ENCODE measurements around the gene CEP170B. TPM values are rescaled to one million over a fixed set of nuclear protein-coding genes. Genes with fewer than 3 reads are reported as not detected.

CEP170B gene
- total and polyA plus RNA-seq, 2 donors (not counting 1 experiment from before 2014, with no cell fraction given) = 0.16 to 0.59 TPM

DNA sequence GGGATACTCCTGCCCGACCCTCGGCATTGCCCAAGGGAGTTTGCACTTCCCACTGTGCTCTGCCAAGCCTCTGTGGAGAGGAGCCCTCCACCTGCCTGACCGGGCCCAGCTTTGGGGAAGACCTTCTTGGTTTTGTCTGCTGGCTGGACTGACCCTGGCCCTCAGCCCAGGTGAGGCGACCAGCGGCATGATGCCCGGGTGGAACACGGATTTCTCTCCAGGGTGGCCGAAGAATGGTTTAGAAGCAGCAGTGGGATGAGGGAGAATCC lies 48.5 kb upstream of the CEP170B start:
- ChIA-PET CTCF (no interaction called here), POLR2A (no interaction called here)
- intact Hi-C loops (cut with micrococcal nuclease) = no loop called here
- Histone ChIP-seq H3K27ac (ENCODE audit: low read length in 2 of 2) (peak overlapping the region; percentile 86 to 99), H3K4me1 (ENCODE audit: control insufficient read depth in 2 of 2, insufficient read depth in 2 of 2, low read length in 2 of 2) (peaks cover 9 to 19% of the 10 kb centered on the region in 2 donors), H3K4me3 (ENCODE audit: control extremely low read depth in 1 of 5, extremely low read depth in 1 of 5, insufficient read depth in 1 of 5, low read depth in 2 of 5, low read length in 4 of 5) (peak overlapping the region; percentile 8 to 96 (median 88)), H3K36me3 (replicated peaks in 1 of 2; ENCODE audit: control extremely low read depth in 1 of 2, control insufficient read depth in 1 of 2, extremely low read depth in 1 of 2, insufficient read depth in 2 of 2, low read length in 1 of 2) (no peaks in the 10 kb centered on the region), H3K9me3 (ENCODE audit: control extremely low read depth in 1 of 3, control insufficient read depth in 2 of 3, insufficient read depth in 1 of 3, low read length in 2 of 3) (peaks cover 0 to 12% (median 0%) of the 10 kb centered on the region in 3 donors), H2AFZ (ENCODE audit: insufficient read depth, low read depth, low read length, poor library complexity, severe bottlenecking) (peak overlapping the region; percentile 87), H3K9ac (ENCODE audit: low read length) (peak overlapping the region; percentile 99), H3K4me2 (replicated peaks; ENCODE audit: low read depth, low read length, poor library complexity, severe bottlenecking) (peak overlapping the region; percentile 92), H3K27me3 (replicated peaks in 1 of 4; ENCODE audit: control extremely low read depth in 1 of 4, control insufficient read depth in 3 of 4, insufficient read depth in 4 of 4, low read length in 3 of 4) (no peaks in the 10 kb centered on the region), H3K79me2 (ENCODE audit: control insufficient read depth, insufficient read depth, low read length) (peaks cover 11% of the 10 kb centered on the region), H4K20me1 (ENCODE audit: control insufficient read depth, insufficient read depth, low read length, poor library complexity, severe bottlenecking) (no peaks in the 10 kb centered on the region)
- TF ChIP-seq, protein P1, sequence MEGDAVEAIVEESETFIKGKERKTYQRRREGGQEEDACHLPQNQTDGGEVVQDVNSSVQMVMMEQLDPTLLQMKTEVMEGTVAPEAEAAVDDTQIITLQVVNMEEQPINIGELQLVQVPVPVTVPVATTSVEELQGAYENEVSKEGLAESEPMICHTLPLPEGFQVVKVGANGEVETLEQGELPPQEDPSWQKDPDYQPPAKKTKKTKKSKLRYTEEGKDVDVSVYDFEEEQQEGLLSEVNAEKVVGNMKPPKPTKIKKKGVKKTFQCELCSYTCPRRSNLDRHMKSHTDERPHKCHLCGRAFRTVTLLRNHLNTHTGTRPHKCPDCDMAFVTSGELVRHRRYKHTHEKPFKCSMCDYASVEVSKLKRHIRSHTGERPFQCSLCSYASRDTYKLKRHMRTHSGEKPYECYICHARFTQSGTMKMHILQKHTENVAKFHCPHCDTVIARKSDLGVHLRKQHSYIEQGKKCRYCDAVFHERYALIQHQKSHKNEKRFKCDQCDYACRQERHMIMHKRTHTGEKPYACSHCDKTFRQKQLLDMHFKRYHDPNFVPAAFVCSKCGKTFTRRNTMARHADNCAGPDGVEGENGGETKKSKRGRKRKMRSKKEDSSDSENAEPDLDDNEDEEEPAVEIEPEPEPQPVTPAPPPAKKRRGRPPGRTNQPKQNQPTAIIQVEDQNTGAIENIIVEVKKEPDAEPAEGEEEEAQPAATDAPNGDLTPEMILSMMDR (IDR thresholded peaks at IDR 0.05) = no peak
- no peak for TF ChIP-seq EZH2 (IDR thresholded peaks at IDR 0.05; ENCODE audit: borderline replicate concordance, insufficient read depth, low read depth, low read length, poor library complexity, severe bottlenecking)
- no peak for DNase-seq
- ATAC-seq (ENCODE audit: low read depth) = no peak
- Mint-ChIP-seq H3K27ac (peak overlapping the region; percentile 98), H3K4me3 (peak overlapping the region; percentile 96), H3K27me3 (no peaks in the 10 kb centered on the region), H3K9me3 (ENCODE audit: insufficient read depth) (no peaks in the 10 kb centered on the region), H3K4me1 (peaks cover 20% of the 10 kb centered on the region)
- 5% methylated on average over 5 of the region's 8 CpGs for WGBS (ENCODE audit: insufficient coverage)

DNA sequence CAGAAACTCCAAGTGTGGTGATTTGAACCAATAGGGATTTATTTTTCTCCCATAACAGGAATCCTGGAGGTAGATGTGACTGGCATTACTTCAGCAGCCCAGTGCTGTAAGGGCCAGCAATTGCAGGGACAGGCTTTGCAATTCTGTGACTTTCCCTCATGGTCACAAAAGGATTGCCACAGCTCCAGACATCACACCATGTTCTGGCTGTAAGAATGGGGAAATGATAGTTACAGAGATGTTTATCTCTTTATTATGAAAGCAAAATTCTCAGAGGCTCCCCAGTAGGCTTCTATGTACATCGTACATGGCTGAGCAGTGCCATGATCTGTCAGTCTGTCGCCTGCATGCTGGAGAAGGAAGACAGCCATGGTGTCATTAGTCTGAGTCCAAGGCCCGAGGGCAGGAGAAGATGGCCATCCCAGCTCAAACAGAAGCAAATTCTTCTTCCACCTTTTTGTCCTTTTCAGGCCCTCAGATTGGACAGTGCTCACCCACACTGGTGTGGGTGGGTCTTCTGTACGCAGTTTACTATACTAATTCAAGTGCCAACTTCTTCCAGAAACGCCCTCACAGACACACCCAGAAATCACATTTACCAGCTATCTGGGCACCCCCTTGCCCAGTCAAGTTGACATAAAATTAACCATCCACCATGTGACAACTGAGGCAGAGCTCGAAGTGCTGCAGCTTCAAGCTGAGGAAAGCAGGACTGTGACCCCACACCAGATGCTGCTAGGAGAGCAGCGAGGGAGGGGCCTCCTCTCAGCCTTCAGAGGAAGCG lies 46.9 kb upstream of the CEP170B start:
- Mint-ChIP-seq H3K4me1 (peaks cover 20% of the 10 kb centered on the region), H3K9me3 (ENCODE audit: insufficient read depth) (no peaks in the 10 kb centered on the region), H3K27ac (peak overlapping the region; percentile 20), H3K4me3 (peak overlapping the region; percentile 44), H3K27me3 (no peaks in the 10 kb centered on the region)
- H3K4me3 ChIP-seq (ENCODE audit: control extremely low read depth in 1 of 5, extremely low read depth in 1 of 5, insufficient read depth in 1 of 5, low read depth in 2 of 5, low read length in 4 of 5) = no peak overlapping the region
- no peak overlapping the region for H2AFZ ChIP-seq (ENCODE audit: insufficient read depth, low read depth, low read length, poor library complexity, severe bottlenecking)
- DNase-seq (no peak), ATAC-seq (ENCODE audit: low read depth) (no peak)
- H3K9me3 ChIP-seq (ENCODE audit: control extremely low read depth in 1 of 3, control insufficient read depth in 2 of 3, insufficient read depth in 1 of 3, low read length in 2 of 3) = peaks cover 0 to 12% (median 0%) of the 10 kb centered on the region in 3 donors
- H4K20me1 ChIP-seq (ENCODE audit: control insufficient read depth, insufficient read depth, low read length, poor library complexity, severe bottlenecking) = no peaks in the 10 kb centered on the region
- peaks cover 11% of the 10 kb centered on the region for H3K79me2 ChIP-seq (ENCODE audit: control insufficient read depth, insufficient read depth, low read length)
- no peaks in the 10 kb centered on the region for H3K36me3 ChIP-seq (replicated peaks in 1 of 2; ENCODE audit: control extremely low read depth in 1 of 2, control insufficient read depth in 1 of 2, extremely low read depth in 1 of 2, insufficient read depth in 2 of 2, low read length in 1 of 2)
- no peak overlapping the region for H3K4me2 ChIP-seq (replicated peaks; ENCODE audit: low read depth, low read length, poor library complexity, severe bottlenecking)
- H3K27ac ChIP-seq (ENCODE audit: low read length in 2 of 2) = no peak overlapping the region
- intact Hi-C loops (cut with micrococcal nuclease) = no loop called here
- H3K4me1 ChIP-seq (ENCODE audit: control insufficient read depth in 2 of 2, insufficient read depth in 2 of 2, low read length in 2 of 2) = peaks cover 9 to 19% of the 10 kb centered on the region in 2 donors
- TF ChIP-seq, protein P1 (IDR thresholded peaks at IDR 0.05) = no peak
- TF ChIP-seq EZH2 (IDR thresholded peaks at IDR 0.05; ENCODE audit: borderline replicate concordance, insufficient read depth, low read depth, low read length, poor library complexity, severe bottlenecking) = no peak
- H3K27me3 ChIP-seq (replicated peaks in 1 of 4; ENCODE audit: control extremely low read depth in 1 of 4, control insufficient read depth in 3 of 4, insufficient read depth in 4 of 4, low read length in 3 of 4) = no peaks in the 10 kb centered on the region
- H3K9ac ChIP-seq (ENCODE audit: low read length) = no peak overlapping the region
- CTCF ChIA-PET = interaction anchor here (1.0 to 1.4 kb wide), 3 partner anchors 48 to 61 kb away, joined by 3 to 4 read pairs (median 3); no protein-coding TSS in a partner anchor
- 100% methylated on average over 6 of the region's 8 CpGs for WGBS (ENCODE audit: insufficient coverage)
- POLR2A ChIA-PET = no interaction called here
